ENCODE measurements around the gene TBCEL. TPM values are rescaled to one million over a fixed set of nuclear protein-coding genes. Genes with fewer than 3 reads are reported as not detected.

TBCEL gene
- total and polyA plus RNA-seq, 10 of the 15 experiments (the other 5 are each of a cell fraction or from before 2014, with no cell fraction given), result 2.0 to 10.4 (median 7.3) TPM

- no peak for TF ChIP-seq REST (IDR thresholded peaks at IDR 0.05; ENCODE audit: low read depth, low read length)
- TF ChIP-seq, protein P1, sequence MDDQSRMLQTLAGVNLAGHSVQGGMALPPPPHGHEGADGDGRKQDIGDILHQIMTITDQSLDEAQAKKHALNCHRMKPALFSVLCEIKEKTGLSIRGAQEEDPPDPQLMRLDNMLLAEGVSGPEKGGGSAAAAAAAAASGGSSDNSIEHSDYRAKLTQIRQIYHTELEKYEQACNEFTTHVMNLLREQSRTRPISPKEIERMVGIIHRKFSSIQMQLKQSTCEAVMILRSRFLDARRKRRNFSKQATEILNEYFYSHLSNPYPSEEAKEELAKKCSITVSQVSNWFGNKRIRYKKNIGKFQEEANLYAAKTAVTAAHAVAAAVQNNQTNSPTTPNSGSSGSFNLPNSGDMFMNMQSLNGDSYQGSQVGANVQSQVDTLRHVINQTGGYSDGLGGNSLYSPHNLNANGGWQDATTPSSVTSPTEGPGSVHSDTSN (IDR thresholded peaks at IDR 0.05; ENCODE audit: insufficient replicate concordance, low read depth, low read length), result no peak
- TF ChIP-seq DPF2 (IDR thresholded peaks at IDR 0.05), result peak; percentile 68
- TF ChIP-seq, protein P2, sequence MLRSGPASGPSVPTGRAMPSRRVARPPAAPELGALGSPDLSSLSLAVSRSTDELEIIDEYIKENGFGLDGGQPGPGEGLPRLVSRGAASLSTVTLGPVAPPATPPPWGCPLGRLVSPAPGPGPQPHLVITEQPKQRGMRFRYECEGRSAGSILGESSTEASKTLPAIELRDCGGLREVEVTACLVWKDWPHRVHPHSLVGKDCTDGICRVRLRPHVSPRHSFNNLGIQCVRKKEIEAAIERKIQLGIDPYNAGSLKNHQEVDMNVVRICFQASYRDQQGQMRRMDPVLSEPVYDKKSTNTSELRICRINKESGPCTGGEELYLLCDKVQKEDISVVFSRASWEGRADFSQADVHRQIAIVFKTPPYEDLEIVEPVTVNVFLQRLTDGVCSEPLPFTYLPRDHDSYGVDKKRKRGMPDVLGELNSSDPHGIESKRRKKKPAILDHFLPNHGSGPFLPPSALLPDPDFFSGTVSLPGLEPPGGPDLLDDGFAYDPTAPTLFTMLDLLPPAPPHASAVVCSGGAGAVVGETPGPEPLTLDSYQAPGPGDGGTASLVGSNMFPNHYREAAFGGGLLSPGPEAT (IDR thresholded peaks at IDR 0.05; ENCODE audit: low read depth), result no peak
- TF ChIP-seq MEF2B (IDR thresholded peaks at IDR 0.05; ENCODE audit: partially characterized antibody, poor library complexity, severe bottlenecking), result peak; percentile 90
- TF ChIP-seq ZBTB33 (IDR thresholded peaks at IDR 0.05), result no peak
- no peak for TF ChIP-seq ZNF384 (IDR thresholded peaks at IDR 0.05; ENCODE audit: borderline replicate concordance, low read depth, low read length)
- TF ChIP-seq RCOR1 (conservative IDR thresholded peaks at IDR 0.05; ENCODE audit: low read depth, low read length), result no peak
- no peak for TF ChIP-seq FOXM1 (IDR thresholded peaks at IDR 0.05; ENCODE audit: low read depth, low read length)
- 0 out of 2 replicates have a peak, but pooled peaks have one; percentile 5 for TF ChIP-seq TCF12 (IDR thresholded peaks at IDR 0.05; ENCODE audit: low read depth, low read length)
- no peak for TF ChIP-seq HDAC6 (IDR thresholded peaks at IDR 0.05; ENCODE audit: unreplicated experiment)
- TF ChIP-seq, protein P3, sequence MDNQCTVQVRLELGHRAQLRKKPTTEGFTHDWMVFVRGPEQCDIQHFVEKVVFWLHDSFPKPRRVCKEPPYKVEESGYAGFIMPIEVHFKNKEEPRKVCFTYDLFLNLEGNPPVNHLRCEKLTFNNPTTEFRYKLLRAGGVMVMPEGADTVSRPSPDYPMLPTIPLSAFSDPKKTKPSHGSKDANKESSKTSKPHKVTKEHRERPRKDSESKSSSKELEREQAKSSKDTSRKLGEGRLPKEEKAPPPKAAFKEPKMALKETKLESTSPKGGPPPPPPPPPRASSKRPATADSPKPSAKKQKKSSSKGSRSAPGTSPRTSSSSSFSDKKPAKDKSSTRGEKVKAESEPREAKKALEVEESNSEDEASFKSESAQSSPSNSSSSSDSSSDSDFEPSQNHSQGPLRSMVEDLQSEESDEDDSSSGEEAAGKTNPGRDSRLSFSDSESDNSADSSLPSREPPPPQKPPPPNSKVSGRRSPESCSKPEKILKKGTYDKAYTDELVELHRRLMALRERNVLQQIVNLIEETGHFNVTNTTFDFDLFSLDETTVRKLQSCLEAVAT (IDR thresholded peaks at IDR 0.05), result no peak
- no peak for TF ChIP-seq ELK1 (IDR thresholded peaks at IDR 0.05; ENCODE audit: low read depth, low read length)
- TF ChIP-seq RB1 (IDR thresholded peaks at IDR 0.05; ENCODE audit: borderline replicate concordance), result peak; percentile 56; the same call in 1 of the 2 replicates
- peak; percentile 77 for TF ChIP-seq CREB1 (IDR thresholded peaks at IDR 0.05; ENCODE audit: low read depth)
- no peak for TF ChIP-seq ZNF622 (IDR thresholded peaks at IDR 0.05)
- no peak for TF ChIP-seq SUPT20H (IDR thresholded peaks at IDR 0.05; ENCODE audit: borderline replicate concordance, control insufficient read depth, low read depth, low read length)
Measured at GRCh38 chr11:121023848-121024751, at the start of gene TBCEL (continued).
